HCT116 (cell line): ENCODE measurements around the gene SNX8.

Experiments used
- CEBPB ChIP-seq: IDR thresholded peaks from 2 replicates; pipeline ENCODE4 v1.6.1; 2012; ENCODE audit warnings: low read depth
- EGR1 ChIP-seq: IDR thresholded peaks from 2 replicates; pipeline ENCODE4 v1.6.1; 2012; ENCODE audit warnings: low read depth
- EZH2 ChIP-seq: fragments of 200-600 bp; sonication (generic); IDR thresholded peaks from 2 replicates; pipeline ENCODE4 v1.6.1; 2017; ENCODE audit warnings: antibody characterized with exemption, mixed run types
- POLR2A ChIP-seq: IDR thresholded peaks from 2 replicates; pipeline ENCODE4 v1.7.0; 2011; ENCODE audit warnings: borderline replicate concordance; ENCODE audit not compliant: insufficient read depth, insufficient read length; ENCODE audit errors: extremely low read depth
- POLR2AphosphoS5 ChIP-seq: IDR thresholded peaks from 2 replicates; pipeline ENCODE4 v1.6.1; 2011; ENCODE audit warnings: mild to moderate bottlenecking, low read depth, low read length, moderate library complexity
- RAD21 ChIP-seq: IDR thresholded peaks from 2 replicates; pipeline ENCODE4 v1.6.1; 2012; ENCODE audit warnings: low read depth, mild to moderate bottlenecking
- SIN3A ChIP-seq: IDR thresholded peaks from 2 replicates; pipeline ENCODE4 v1.6.1; 2012; ENCODE audit warnings: low read depth
- SRF ChIP-seq: IDR thresholded peaks from 2 replicates; pipeline ENCODE4 v1.6.1; 2012; ENCODE audit warnings: low read depth
- ZFX ChIP-seq: fragments of 450-650 bp; IDR thresholded peaks from 2 replicates; pipeline ENCODE4 v1.6.1; 2017
- TF ChIP-seq, protein P1 (sequence below): IDR thresholded peaks from 2 replicates; pipeline ENCODE4 v1.6.1; 2012
- TF ChIP-seq, protein P2 (sequence below), 3 experiments: fragments of 200-600 bp in 1 of 3; sonication (generic) in 1 of 3; IDR thresholded peaks in 2 of 3; conservative IDR thresholded peaks in 1 of 3; 2 replicates each; pipeline ENCODE4 v1.5.1; 2012 to 2017; ENCODE audit warnings: low read depth in 2 of 3, low read length in 2 of 3, antibody characterized with exemption in 1 of 3, borderline replicate concordance in 1 of 3, control low read depth in 1 of 3, mild to moderate bottlenecking in 1 of 3, mixed read lengths in 1 of 3, mixed run types in 1 of 3, moderate library complexity in 1 of 3; ENCODE audit not compliant: insufficient read depth in 1 of 3

DNA sequence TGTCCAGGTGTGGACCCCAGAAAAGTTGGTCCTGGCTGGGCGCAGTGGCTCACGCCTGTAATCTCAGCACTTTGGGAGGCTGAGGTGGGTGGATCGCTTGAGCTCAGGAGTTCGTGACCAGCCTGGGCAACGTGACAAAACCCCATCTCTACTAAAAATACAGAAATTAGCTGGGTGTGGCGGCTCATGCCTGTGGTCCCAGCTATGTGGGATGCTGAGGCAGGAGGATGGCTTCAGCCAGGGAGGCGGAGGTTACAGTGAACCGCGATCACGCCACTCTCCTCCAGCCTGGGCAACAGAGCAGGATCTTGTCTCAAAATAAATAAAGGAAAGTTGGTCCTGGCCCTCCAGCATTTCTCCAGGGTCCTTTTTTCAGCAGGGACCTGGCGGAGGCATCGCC, 70.8 kb downstream of the SNX8 start:
- TF ChIP-seq POLR2AphosphoS5 (no peak), RAD21 (no peak), SRF (no peak), ZFX (no peak), POLR2A (no peak), CEBPB (no peak), EZH2 (no peak), EGR1 (no peak), SIN3A (no peak)
- TF ChIP-seq, protein P1, sequence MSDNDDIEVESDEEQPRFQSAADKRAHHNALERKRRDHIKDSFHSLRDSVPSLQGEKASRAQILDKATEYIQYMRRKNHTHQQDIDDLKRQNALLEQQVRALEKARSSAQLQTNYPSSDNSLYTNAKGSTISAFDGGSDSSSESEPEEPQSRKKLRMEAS, result no peak
- TF ChIP-seq, protein P2, sequence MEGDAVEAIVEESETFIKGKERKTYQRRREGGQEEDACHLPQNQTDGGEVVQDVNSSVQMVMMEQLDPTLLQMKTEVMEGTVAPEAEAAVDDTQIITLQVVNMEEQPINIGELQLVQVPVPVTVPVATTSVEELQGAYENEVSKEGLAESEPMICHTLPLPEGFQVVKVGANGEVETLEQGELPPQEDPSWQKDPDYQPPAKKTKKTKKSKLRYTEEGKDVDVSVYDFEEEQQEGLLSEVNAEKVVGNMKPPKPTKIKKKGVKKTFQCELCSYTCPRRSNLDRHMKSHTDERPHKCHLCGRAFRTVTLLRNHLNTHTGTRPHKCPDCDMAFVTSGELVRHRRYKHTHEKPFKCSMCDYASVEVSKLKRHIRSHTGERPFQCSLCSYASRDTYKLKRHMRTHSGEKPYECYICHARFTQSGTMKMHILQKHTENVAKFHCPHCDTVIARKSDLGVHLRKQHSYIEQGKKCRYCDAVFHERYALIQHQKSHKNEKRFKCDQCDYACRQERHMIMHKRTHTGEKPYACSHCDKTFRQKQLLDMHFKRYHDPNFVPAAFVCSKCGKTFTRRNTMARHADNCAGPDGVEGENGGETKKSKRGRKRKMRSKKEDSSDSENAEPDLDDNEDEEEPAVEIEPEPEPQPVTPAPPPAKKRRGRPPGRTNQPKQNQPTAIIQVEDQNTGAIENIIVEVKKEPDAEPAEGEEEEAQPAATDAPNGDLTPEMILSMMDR (IDR thresholded peaks at IDR 0.05 in 2 of 3, conservative IDR thresholded peaks at IDR 0.05 in 1 of 3; ENCODE audit: borderline replicate concordance in 1 of 3, insufficient read depth in 1 of 3, low read depth in 2 of 3, low read length in 2 of 3), result no peak
